DMS114 treated with DMSO at 0.1 percent for 48 hours (cell line): ENCODE data around the gene RCBTB2.

ENCODE experiments used
- DNase-seq: peaks from one replicate; lab custom pipeline; 2025; ENCODE audit not compliant: unreplicated experiment; lab: John Stamatoyannopoulos, UW

Gene RCBTB2

DNA sequence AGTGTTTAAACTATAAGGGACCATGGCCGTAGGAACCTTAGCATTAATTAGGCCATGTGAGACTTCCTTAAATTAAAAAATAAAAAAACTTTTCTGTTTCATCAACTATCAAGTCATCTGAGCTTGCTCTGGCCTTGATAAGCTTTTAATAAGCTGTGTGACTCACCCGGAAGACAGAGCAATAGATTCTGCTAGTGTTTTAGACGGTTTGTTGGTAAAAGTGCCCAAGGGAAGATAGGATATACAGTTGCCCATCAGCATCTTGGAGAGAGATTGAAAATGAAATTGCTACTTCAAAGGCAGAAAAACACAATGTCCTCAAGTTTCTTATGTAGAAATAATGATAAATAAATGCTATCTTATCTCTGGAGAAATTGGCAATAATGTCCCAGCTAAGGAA, 31.2 kb upstream of the RCBTB2 start:
- DNase-seq: no peak

DNA sequence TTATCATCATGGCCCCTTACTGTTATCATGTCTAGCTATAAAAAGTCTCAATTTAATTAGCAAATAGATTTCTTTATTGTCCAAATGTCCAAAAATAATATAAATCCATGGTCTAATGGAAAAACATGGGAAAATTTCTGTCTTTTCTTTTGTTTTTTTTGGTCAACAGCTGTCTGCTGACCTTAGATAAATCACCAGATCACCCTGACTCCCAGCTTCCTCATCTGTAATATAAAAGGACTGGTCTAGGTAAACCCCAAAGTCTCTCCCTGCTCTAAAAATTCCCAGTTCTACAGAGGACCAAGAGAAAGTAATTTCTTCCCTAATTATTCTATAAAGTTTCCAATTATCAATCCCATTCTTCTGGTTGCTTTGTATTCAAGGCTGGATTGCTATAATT, 30.7 kb upstream of the RCBTB2 start:
- DNase-seq: no peak

DNA sequence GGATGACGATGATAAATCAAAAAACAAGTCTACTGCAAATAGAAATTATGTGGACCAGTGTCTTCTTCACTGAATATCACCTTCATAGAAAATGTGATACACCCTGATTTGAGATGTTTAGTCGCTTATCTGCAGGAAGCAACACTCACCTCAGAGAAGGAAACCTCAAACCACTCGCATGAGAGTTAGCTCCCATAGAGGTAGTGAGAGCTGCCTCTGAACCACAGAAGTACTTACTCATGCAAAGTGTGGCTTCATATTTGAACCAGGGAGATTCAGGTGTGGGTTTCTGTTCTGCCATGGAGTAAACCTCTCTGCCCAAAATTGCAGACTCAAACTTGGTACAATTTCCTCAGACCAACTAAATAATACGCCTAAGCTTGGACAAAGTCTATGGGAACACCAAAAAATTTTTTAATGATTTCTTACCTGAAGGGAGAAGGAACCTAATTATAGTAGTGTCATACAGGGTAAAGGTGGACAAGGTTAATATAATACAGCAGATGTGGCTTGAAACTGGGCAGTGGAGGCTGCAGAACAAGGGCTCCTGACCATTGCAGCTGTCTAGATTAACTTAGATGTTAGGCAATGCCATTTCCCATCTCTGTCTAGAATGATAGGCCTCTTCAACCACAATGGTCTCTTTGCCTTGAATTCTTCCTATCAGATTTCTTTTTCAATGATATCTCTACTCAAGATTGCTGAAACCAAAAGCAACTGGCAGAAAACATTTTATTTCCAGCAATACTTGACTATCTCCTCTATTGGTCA, 29.6 kb upstream of the RCBTB2 start:
- DNase-seq: no peak

DNA sequence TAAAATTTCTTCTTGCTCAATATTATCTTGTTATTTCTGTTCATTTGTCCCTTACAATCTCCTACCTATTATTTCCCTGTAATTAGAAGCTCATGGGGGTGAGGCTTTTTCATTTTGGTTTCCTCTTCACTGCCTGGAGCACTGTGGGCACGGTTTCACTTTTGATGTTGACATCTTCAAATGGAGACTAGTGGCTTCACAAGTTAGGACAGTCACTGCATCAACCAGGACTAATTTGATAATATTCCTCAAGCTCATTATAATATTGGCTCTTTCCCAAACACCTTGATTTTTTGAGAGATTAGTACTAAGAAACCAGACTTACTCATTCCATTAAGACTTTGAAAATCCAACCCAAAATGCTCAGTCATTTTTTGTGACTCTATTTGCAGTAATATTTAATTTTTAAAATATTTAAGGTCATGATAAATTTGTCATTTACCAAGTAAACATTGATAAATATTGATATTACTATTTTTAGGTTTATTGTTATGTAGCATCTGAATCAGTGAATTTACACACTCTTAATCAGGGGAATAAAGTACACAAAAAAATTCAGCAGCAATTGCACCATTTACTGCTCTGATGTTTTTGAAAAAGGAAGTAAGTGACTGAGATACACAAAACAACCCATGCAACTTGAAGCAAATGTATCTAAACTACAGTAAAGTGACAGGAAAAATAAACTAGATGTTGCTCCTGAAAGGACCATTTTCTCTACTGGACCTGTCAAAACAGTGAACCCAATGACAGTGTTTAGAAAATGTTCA, 28.8 kb upstream of the RCBTB2 start:
- no peak for DNase-seq

DNA sequence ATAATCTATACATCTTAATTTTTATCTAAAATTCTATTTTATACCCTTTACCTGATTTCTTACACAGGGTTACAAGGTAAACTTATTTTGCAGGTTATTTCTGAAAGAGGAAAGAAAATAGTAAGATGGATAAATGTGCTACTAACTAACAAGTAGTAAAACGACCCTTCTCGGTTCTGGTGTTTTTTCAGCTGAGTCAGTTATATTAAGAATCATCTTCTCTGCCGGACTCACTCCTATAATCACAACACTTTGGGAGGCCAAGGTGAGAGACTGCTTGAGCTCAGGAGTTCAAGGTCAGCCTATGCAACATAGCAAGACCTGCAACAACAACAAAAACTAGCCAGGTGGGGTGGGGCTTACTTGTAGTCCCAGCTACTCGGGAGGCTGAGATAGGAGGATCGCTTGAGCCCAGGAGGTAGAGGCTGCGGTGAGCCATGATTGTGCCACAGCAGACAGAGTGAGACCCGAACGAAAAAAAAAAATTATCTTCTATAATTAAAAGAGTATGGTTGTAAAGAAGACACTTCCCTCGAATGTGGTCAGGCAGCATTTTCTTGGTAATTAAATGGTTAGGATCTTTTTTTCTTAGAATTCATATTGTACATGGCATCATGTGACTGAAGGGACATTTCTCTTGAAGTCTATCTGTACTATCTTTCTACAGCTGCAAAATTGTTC, 27.9 kb upstream of the RCBTB2 start:
- no peak for DNase-seq

DNA sequence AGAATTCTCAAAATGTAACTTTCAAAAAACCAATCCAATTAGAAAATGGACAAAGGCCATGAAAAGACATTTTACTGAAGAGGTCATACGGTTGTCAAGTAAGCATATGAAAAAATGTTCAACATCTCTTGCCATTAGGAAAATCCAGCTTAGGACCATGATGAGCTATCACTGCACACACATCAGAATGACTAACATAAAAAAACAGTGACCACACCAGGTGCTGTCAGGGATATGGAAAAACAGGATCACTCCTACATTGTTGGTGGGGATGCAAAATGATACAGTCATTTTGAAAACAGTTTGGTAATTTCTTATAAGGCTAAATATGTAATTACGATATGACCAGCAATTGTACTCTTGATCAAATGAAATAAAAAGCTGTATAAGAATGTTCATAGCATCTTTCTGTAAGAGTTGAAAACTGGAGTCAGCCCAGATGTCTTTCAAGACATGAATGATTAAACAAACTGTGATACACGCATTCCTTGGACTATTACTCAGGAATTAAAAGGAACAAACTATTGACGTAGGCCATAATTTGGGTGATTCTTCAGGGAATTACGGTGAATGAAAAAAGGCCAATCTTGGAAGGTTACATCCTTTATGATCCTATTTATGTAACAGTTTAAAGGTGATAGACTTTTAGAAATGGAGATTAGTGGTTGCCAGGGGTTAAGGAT, 26.9 kb upstream of the RCBTB2 start:
- DNase-seq: no peak

DNA sequence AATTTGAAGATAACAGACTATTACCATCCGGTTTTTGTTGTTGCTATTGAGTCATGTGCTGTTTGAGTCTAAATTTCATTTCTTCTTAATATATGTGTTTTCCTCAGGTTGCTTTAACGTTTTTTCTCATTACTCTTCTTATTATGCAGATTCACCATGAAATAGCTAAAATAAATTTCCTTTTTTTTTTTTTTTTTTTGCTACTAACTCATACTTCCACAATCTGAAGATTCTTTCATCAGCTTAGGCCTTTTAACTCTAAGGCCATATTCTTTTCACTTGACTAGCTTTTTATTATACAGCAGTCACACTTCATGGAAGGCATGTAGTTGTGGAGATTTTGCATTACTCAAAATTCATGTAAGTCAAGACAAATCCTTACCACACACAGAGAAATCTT, 23.9 kb upstream of the RCBTB2 start:
- no peak for DNase-seq

DNA sequence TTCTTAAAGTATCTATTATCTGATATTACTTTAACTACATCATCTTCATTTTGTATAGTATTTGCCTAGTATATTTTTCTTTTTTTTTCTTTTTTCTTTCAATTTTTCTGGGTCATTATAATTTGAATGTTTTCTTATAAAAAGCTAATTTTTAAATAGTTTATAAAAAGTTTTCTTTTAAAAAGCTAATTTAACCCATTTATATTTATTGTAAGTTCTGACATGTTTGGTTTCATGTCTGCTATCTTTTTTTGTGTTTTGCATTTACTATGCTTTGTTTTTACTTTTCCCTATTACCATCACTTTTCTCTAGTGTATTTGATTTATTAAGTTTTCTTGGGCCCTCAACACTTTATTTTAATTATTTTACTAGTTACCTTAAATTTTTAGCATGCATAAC, 22.6 kb upstream of the RCBTB2 start:
- no peak for DNase-seq

DNA sequence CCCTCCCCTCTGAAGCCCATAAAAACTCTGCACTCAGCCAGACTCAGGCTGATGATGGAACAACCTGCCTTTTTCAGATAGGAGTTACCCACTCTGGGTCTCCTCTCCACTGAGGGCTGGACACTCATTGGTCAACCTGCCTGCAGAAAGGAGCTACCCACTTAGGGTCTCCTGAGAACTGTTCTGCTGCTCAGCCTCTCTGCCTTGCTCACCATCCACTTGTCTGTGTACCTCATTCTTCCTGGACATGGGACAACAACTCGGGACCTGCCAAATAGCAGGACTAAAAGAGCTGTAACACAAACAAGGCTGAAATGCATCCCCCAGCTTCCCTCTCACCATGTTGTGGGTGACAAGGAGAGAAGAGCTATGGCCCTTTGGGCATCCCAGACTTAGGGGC, 18.4 kb upstream of the RCBTB2 start:
- no peak for DNase-seq

DNA sequence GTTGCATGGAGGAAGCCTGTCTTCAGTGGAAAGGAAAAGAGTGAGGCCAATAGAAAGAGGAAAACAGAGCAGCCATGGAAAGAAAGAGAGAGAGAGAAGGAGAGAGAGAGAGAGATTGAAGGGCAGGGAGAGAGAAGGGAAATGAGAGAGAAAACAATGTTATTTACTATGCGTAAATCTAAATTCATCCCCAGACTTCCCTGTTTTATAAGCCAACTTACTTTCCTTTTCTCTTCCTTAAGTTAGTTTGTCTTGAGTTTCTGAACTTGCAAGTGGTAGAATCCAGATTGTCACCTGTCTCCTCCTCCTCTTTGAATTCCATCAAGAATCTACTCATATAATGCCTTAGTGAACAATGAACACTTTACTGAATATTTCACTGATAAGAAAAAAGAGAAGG, 16.8 kb upstream of the RCBTB2 start:
- no peak for DNase-seq

DNA sequence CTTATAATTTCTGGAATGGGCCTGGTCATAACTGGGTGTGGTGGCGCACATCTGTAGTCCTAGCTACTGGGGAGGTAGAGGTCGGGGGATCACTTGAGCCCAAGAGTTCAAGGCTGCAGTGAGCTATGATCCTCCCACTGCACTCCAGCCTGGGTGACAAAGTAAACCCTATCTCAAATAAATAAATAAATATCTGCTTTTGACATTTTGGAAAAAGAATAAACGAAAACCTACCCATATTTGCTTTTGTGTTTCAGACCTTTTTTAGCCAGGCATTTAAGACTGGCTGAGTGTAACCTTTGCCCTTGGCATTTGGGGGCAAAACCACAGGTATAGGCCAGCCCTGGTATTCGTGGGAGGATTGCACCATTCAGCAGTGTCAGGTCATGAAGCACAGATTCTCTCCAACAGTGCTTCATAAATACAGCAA, 14.8 kb upstream of the RCBTB2 start:
- DNase-seq: no peak

DNA sequence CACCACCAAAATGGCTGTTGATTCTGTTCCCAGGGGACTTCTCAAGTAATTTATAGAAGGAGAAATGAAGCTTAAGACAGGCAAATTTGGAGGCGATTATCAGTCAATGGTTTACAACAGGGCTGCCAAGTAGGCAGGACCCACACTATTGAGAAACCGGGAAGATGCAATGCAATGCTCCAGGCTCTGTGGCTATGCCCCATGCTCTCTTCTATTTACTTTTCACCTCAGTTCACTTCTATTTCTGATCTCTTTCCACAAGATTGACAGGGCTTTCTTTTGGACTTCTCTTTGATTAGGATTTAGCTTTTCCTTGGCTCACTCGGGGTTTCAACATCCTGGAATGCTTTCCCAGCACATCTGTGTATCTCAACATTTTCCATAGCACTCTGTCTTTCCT, 12.7 kb upstream of the RCBTB2 start:
- no peak for DNase-seq

DNA sequence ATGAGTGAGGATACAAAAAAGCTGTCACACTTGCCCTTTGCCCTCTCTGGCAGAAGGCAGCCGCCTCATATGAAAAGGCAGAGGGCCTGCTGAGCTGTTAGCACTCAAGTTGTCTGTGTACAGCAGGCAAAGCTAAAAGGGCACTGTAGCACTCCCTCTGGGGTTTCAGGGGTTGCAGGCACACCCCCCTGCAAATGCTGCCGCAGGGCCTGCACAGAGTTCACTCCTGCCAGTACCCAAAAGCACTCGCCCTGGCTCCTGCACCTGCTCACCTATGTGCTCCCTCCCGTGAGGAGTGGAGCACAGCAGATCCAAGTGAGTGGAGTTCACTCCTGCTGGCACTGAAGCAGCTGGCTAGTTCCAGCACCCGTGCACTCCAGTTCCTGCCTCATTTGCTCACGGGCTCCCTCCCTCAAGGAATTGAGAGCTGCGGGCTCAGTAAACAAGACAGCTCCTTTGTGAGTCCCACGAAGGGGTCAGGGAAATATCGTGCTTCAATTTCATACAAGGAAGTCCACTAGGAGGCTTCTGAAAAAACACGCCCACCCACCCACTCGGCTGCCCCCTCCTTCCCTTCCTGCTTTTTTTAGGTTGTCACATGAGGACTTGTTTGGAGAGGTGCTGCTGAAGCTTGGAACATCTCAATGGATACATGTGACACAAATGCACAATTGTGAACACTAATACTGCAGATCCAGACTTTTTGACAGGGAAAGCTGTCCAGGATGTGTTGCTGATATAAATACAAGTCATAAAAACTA, 9.9 kb upstream of the RCBTB2 start:
- DNase-seq: no peak

DNA sequence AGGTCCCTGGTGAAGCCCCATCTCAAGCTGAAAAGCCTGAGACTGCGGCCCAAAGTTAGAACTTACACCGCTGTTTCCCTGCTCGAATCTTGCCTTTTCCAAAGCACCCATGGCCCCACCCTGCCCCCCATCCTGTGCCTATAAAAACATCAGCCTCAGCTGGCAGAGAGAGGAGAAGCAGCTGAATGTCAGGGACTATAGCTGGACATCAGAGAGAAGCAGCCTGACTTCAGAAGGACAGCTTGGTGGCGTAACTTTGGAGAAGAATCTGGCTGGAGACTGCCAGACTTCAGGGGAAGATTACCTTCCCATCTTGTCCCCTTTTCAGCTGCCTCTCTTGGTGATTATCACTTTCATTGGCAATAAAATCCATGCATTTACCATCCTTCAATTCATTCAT, 9.3 kb upstream of the RCBTB2 start:
- no peak for DNase-seq

DNA sequence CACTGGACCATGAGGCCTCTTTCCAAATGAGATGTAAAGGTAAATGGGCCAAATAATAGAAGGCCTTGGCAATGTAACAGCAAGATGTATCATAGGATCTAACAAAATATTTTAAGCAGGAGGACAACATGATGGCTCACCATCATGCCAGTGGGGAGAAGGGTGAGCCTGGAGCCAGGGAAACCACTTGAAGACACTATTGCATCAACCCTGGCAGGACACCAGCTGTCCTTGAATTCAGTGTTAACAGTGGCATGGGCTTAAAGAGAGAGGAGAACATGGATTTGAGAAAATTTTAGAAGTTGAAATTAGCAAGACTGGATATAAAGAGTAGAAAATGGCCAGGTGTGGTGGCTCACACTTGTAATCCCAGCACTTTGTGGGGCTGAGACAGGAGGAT, 6.7 kb upstream of the RCBTB2 start:
- no peak for DNase-seq

DNA sequence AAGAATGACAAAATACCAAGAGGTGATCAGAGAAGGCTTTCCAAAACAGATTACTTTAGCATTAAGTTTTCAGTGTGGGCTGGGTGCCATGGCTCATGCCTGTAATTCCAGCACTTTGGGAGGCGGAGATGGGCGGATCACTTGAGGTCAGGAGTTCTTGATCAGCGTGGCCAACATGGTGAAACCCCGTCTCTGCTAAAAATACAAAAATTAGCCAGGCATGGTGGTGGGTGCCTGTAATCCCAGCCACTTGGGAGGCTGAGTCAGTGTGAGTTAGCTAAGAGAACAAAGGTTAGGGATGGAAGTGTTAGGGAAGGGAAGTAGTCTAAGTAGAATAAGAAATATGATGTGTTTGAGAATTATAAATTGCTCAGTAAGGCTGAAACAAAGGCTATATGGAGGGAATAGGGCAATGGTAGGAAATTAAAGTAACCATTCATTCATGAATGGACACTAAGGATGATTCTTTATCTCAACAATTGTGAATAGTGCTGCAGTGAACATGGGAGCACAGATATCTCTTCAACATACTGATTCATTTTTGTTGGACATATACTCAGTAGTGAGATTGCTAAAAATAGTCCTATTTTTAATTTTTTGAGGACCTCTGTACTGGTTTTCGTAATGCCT, 3.9 kb upstream of the RCBTB2 start:
- no peak for DNase-seq

DNA sequence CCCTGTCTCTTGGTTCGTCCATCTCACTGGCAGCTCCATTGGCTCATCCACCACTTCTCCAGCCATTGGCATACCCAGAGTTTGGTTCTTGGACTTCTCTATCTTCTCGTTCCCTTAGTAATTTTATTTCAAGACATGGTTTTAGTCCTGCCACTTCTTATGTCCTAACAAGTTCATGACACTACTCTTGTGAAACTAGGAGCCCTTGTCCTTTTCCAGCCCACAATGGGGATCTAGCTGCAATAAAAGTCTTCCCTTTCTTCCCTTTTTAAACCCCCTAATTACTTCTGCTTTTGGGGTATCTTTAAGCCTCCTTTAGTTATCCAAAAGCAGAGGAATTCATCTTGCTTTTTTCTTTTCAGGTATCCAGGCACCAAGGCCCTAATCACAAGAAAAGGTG, 2.9 kb upstream of the RCBTB2 start:
- no peak for DNase-seq

DNA sequence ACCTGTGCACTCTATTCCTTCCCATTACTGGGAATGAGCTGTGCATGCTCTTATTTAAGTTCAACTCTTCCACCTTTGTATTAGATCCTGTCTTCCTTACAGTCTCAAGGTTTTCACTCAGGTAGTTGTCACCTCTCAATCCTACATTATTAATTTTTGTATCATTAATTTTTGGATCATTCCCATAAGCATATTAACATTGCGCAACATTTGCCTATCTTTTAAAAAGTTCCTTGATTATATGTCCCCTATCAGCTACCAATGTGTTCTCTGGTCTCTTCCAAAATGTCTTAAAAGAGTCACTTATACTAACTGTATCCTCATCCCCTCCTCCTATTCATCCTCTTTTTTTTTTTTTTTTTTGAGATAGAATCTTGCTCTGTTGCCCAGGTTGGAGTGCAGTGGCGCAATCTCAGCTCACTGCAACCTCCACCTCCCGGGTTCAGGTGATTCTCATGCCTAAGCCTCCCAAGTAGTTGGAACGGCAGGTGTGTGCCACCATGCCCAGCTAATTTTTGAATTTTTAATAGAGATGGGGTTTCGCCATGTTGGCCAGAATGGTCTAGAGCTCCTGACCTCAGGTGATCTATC, 2.1 kb upstream of the RCBTB2 start:
- DNase-seq: no peak

DNA sequence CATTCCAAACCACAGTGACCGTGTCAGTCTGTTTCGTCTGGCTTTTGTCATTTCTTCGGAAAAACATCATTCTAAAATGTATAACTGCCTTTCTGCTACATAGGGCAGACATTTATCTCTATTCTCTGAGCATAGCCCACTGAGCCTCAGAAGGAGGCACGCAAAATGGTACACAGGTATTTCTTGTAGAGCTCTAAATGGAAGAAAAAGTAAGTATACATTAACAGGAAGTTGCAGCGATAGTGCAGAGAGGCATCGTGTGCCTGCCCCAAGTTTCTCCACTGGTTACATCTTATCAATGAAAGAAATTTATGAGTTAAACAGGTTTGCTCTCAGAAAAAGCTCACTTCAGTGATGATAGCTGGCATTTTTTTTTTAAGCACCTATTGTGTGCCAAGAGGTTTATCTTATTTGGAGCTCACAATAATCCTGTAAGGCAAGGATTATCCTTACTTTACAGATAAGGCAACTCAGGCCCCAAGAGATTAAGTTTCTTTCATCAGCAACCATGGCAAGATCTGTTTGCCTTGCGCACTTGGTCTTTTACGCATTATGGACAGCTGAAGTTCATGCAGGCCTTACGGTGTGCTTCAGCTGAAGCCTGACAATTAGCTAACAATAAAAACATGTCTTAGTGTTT, 1.2 kb upstream of the RCBTB2 start:
- no peak for DNase-seq

DNA sequence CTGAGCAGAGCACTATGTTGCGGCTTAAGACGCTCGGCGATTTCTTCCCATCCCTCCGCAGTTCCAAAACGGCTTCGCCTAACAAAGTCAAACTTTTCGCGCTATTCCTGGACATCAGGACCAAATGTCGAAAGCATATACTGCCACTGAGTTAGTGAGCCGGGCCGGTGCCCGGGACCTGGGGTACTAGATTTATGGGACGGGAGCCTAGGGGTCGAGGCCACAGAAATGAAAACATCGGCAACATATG, 699 bp downstream of the RCBTB2 start:
- no peak for DNase-seq
